ENCODE data around the gene RPTOR.

- TF ChIP-seq CREB1 (IDR thresholded peaks at IDR 0.05; ENCODE audit: low read depth) (no peak), SPI1 (IDR thresholded peaks at IDR 0.05; ENCODE audit: borderline replicate concordance, insufficient read depth, low read depth, low read length) (no peak), JUND (IDR thresholded peaks at IDR 0.05; ENCODE audit: low read depth, low read length) (no peak), POLR2A (IDR thresholded peaks at IDR 0.05; ENCODE audit: low read depth, low read length) (no peak), SP1 (IDR thresholded peaks at IDR 0.05; ENCODE audit: low read depth, low read length) (no peak), EZH2 (IDR thresholded peaks at IDR 0.05; ENCODE audit: borderline replicate concordance, control insufficient read depth, low read depth, low read length) (no peak), ATF2 (IDR thresholded peaks at IDR 0.05; ENCODE audit: low read length) (no peak), CTCF (IDR thresholded peaks at IDR 0.05 in 2 of 3, conservative IDR thresholded peaks at IDR 0.05 in 1 of 3; ENCODE audit: control insufficient read depth in 2 of 3, extremely low read depth in 1 of 3, insufficient read depth in 1 of 3, low read depth in 3 of 3, low read length in 3 of 3) (no peak), YY1 (IDR thresholded peaks at IDR 0.05; ENCODE audit: low read depth, low read length) (no peak), IRF3 (IDR thresholded peaks at IDR 0.05) (no peak)
These were observed 327.4 kb downstream of the RPTOR start for GRCh38 chr17:80872001-80872500.
